Stimulated activated naive CD8-positive, alpha-beta T cell treated with anti-CD3 and anti-CD28 coated beads, Interleukin-15, amount 100 ng/mL, for 72 hours (primary cell): Measurements from ENCODE around the gene WASF3.
A peak's percentile ranks its signal among the peaks of the same experiment; 100 is the strongest.

Experiments
- ATAC-seq: fragments of 150-1000 bp; cut with Tn5 transposase; 2 replicates; pipeline ENCODE4 v1.10.0; 2021; ENCODE audit warnings: mild to moderate bottlenecking, moderate library complexity
- DNase-seq, 2 donors: peaks; one replicate each; pipeline ENCODE4 v3.0.0; 2021 to 2022
- H3K27ac Mint-ChIP-seq, 2 donors: one replicate each; pipeline ENCODE4 v1.8.0; 2022; ENCODE audit warnings: mild to moderate bottlenecking in 2 of 2, mixed read lengths in 2 of 2, moderate library complexity in 2 of 2
- H3K27me3 Mint-ChIP-seq: one replicate; pipeline ENCODE4 v1.8.0; 2022; ENCODE audit warnings: mixed read lengths
- H3K4me1 Mint-ChIP-seq: one replicate; pipeline ENCODE4 v1.8.0; 2022; ENCODE audit warnings: mild to moderate bottlenecking, mixed read lengths
- H3K4me3 Mint-ChIP-seq, 2 donors: one replicate each; pipeline ENCODE4 v1.8.0; 2022; ENCODE audit warnings: mild to moderate bottlenecking in 2 of 2, mixed read lengths in 2 of 2, moderate library complexity in 1 of 2
- H3K9me3 Mint-ChIP-seq, 2 donors: one replicate each; pipeline ENCODE4 v1.8.0; 2022; ENCODE audit warnings: mixed read lengths in 2 of 2

The WASF3 gene, protein sequence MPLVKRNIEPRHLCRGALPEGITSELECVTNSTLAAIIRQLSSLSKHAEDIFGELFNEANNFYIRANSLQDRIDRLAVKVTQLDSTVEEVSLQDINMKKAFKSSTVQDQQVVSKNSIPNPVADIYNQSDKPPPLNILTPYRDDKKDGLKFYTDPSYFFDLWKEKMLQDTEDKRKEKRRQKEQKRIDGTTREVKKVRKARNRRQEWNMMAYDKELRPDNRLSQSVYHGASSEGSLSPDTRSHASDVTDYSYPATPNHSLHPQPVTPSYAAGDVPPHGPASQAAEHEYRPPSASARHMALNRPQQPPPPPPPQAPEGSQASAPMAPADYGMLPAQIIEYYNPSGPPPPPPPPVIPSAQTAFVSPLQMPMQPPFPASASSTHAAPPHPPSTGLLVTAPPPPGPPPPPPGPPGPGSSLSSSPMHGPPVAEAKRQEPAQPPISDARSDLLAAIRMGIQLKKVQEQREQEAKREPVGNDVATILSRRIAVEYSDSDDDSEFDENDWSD

DNA sequence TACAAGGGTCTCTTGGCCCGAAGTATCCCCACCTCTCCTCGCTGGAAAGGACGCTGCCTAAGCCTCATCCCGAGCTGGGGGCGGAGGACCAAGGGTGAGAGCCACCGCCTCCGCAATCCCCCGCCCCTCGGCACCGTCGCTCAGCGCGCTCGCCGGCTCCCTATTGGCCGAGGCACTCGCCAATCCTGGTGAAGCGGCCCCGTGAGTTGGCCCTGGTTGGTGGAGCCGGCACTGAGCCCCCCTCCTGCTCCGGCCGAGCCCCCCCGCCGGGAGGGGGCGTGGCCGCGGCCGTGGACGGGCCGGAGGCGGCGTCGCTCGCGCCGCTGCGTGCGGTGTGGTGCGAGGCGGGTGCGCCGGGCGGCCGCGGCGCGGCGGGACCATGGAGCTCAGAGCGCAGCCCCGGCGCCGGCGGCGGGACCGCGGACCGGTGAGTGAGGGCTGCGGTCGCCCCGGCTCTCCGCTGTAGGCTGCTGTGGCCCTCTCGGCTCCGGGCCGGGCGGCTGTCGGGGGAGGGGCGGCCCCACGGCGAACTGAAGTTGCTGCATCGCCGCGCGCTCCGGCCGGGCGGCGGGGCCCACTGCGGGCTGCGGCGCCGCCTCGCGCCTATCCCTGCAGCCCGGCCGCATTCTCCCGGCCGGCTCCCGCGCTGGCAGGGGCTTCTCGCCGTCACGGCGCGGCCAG, at the start of gene WASF3:
TSS of gene WASF3 (plus strand) at position 291 of the 681 bp plus-strand sequence. CDS start 84,588 bp downstream, outside the sequence.
- Mint-ChIP-seq H3K9me3 (no peaks in the 10 kb centered on the region), H3K27me3 (peaks cover 41% of the 10 kb centered on the region), H3K27ac (no peak within 1 kb of the TSS), H3K4me3 (peak within 1 kb of the TSS; percentile 55 to 57), H3K4me1 (peaks cover 7% of the 10 kb centered on the region)
- DNase-seq: peak; percentile 47 to 68
- ATAC-seq: peak; percentile 95

DNA sequence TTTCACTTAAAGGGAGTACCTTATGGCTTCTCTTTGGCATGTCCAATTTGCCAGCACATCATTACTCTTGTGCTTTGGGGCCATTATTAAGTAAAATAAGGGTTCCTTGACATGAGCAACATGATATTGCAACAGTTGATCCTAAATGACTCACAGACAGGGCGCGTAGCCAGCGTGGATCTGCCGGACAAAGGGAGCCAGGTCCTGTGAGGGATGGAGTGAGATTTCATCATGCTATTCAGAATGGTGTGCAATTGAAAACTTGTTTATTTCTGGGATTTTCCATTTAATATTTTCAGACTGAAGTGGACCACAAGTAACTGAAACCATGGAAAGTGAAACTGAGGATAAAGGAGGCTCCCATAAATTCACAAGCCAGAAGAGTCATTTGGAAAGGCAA, 48.6 kb upstream of the WASF3 start:
- Mint-ChIP-seq H3K27me3 (peaks cover 11% of the 10 kb centered on the region), H3K27ac (no peak overlapping the region), H3K4me3 (no peak overlapping the region), H3K4me1 (no peaks in the 10 kb centered on the region), H3K9me3 (peaks cover 0 to 14% of the 10 kb centered on the region in 2 donors)
- DNase-seq: no peak
- no peak for ATAC-seq

DNA sequence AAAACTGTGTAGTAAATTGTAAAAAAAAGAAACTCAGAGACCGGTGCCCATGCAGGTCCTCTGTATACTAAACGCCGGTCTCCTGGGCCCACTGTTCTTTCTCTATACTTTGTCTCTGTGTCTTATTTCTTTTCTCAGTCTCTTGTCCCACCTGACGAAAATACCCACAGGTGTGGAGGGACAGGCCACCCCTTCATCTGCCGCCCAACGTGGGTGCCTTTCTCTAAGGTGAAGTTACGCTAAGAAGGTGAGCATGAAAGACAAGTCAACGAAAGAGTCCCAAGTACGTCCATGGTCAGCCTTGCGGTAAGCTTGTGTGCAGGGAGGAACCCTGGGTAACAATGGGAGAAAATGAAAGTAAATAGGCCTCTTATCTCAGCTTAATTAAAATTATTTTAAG, 48.0 kb upstream of the WASF3 start:
- no peak overlapping the region for H3K27ac Mint-ChIP-seq
- DNase-seq (no peak), ATAC-seq (no peak)
- H3K4me3 Mint-ChIP-seq: no peak overlapping the region
- peaks cover 0 to 14% of the 10 kb centered on the region in 2 donors for H3K9me3 Mint-ChIP-seq
- no peaks in the 10 kb centered on the region for H3K4me1 Mint-ChIP-seq
- H3K27me3 Mint-ChIP-seq: peaks cover 15% of the 10 kb centered on the region

GRCh38 chr13:26513931-26514330, 43.6 kb upstream of the WASF3 start:
- no peak for ATAC-seq
- Mint-ChIP-seq H3K9me3 (peaks cover 0 to 11% of the 10 kb centered on the region in 2 donors), H3K4me1 (no peaks in the 10 kb centered on the region), H3K4me3 (no peak overlapping the region), H3K27me3 (peaks cover 47% of the 10 kb centered on the region), H3K27ac (no peak overlapping the region)
- DNase-seq: no peak

DNA sequence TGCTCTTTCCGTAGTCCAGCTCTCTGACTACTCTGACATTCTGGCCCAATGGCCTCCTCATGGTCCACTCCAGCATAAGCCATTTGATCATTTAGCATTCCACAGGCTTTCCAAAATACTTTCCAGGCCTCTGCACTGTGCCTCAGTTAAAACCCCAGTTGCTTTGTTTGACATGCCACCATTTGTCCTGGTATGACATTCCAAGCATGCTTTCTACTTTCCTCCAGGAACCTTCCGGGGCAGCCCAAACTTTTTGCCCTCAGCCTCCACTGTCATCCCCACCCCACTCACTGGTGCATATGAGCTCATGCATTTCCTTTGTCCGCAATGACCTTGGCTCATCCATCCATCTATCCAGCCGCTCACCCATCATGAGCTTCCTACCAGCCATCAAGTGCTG, 41.8 kb upstream of the WASF3 start:
- H3K9me3 Mint-ChIP-seq: no peaks in the 10 kb centered on the region
- no peak overlapping the region for H3K27ac Mint-ChIP-seq
- ATAC-seq (no peak), DNase-seq (no peak)
- H3K4me3 Mint-ChIP-seq: no peak overlapping the region
- no peaks in the 10 kb centered on the region for H3K4me1 Mint-ChIP-seq
- H3K27me3 Mint-ChIP-seq: peaks cover 55% of the 10 kb centered on the region

- Mint-ChIP-seq H3K4me1 (no peaks in the 10 kb centered on the region), H3K27ac (no peak overlapping the region), H3K27me3 (peaks cover 56% of the 10 kb centered on the region), H3K4me3 (no peak overlapping the region), H3K9me3 (no peaks in the 10 kb centered on the region)
- no peak for ATAC-seq
- DNase-seq: no peak
Observed at GRCh38 chr13:26517936-26518335, 39.5 kb upstream of the WASF3 start.

DNA sequence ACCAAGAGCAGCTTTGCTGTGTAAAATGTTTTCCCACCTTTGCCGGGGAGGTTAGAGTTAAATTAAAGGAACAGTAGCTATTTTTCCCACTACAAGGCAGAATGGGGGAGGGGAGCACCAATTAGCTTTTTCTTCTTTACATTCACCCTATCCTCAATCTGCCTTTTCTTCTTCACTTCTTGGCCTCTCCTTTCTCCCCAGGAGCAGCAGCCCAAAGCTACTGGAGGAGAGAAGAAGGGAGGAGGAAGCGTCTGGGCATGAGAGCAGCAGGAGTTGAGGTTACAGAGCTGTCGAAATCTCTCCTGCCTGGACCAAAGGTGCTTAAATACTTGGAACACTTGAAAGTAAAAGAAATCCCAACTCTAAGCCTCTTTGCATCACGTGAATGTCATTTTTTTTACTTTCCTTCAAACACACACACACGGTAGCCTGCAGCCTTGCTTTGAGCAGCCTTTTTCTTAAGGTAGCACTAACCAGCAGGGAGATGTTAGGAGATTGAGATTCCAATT, 39.0 kb upstream of the WASF3 start:
- no peaks in the 10 kb centered on the region for H3K4me1 Mint-ChIP-seq
- no peak overlapping the region for H3K4me3 Mint-ChIP-seq
- no peak overlapping the region for H3K27ac Mint-ChIP-seq
- DNase-seq (no peak), ATAC-seq (no peak)
- H3K27me3 Mint-ChIP-seq: peaks cover 56% of the 10 kb centered on the region
- H3K9me3 Mint-ChIP-seq: no peaks in the 10 kb centered on the region

DNA sequence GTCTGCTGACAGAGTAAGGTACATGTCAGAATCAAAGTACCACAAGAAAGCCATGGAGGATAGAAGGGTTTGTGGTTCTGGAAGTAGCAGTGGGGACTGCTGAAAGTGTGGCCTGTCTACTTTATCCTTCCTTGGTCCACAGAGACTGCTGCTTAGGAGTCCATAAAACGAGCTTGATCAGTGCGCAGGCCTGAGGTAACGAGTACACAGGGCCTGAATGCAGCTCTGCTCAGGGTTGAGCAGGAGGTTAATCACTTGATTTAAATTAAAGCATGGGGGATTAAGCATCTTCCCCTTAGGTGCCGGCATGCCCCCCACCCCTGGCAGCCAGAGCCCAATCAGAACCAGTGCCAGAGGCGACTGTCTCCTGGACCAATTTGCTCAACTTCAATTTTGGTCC, 34.9 kb upstream of the WASF3 start:
- ATAC-seq: no peak
- H3K27me3 Mint-ChIP-seq: peaks cover 28% of the 10 kb centered on the region
- H3K4me1 Mint-ChIP-seq: no peaks in the 10 kb centered on the region
- no peaks in the 10 kb centered on the region for H3K9me3 Mint-ChIP-seq
- H3K27ac Mint-ChIP-seq: no peak overlapping the region
- DNase-seq: no peak
- no peak overlapping the region for H3K4me3 Mint-ChIP-seq

DNA sequence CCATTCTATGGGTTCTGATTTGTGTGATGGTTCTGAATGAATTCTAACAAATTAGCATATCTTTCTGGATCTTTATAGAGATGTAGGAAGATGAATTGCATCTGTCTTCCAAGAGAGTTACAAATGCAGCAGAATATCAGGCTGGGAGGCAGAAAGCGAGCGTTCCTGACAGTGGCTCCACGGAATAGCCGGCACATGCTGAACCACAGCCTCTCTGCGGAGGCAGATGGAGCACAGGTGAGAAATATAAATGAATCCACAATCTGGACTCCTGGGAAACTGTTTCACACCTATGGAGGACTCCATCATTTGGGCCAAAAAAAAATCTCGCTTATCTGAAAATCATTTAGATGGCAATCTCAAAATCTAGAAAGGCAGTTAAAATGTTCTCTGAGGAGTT, 34.5 kb upstream of the WASF3 start:
- no peak overlapping the region for H3K4me3 Mint-ChIP-seq
- ATAC-seq (no peak), DNase-seq (no peak)
- H3K27ac Mint-ChIP-seq: no peak overlapping the region
- H3K27me3 Mint-ChIP-seq: peaks cover 27% of the 10 kb centered on the region
- H3K9me3 Mint-ChIP-seq: no peaks in the 10 kb centered on the region
- no peaks in the 10 kb centered on the region for H3K4me1 Mint-ChIP-seq

- H3K4me3 Mint-ChIP-seq: no peak overlapping the region
- H3K9me3 Mint-ChIP-seq: no peaks in the 10 kb centered on the region
- no peak for DNase-seq
- no peak for ATAC-seq
- peaks cover 25% of the 10 kb centered on the region for H3K27me3 Mint-ChIP-seq
- H3K4me1 Mint-ChIP-seq: no peaks in the 10 kb centered on the region
- H3K27ac Mint-ChIP-seq: no peak overlapping the region
Observed at GRCh38 chr13:26525528-26525927, 32.0 kb upstream of the WASF3 start.

DNA sequence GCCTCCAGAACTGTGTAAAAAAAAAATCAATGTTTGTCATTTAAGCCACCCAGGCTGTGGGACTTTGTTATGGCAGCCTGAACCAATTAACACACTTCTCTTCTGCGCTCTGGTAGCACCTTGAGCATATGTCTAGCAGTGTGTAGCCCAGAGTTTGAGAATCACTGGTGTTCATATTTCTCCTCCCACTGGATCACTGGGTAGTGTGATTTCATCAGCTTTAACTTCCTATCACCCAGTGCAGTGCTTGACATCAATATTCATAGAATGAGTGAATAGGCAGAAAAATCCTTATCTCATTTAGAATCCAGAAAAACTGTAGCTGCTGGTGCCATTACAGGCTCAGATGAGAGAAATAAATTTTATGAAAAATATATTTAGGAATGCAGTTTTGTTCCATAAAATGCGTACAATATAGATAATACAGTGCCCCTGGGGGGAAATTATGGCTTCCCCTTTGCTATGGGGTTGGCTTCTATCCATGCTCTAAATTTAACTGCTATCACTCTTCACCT, 30.7 kb upstream of the WASF3 start:
- no peaks in the 10 kb centered on the region for H3K9me3 Mint-ChIP-seq
- ATAC-seq (no peak), DNase-seq (no peak)
- no peak overlapping the region for H3K4me3 Mint-ChIP-seq
- H3K4me1 Mint-ChIP-seq: no peaks in the 10 kb centered on the region
- H3K27me3 Mint-ChIP-seq: peaks cover 30% of the 10 kb centered on the region
- no peak overlapping the region for H3K27ac Mint-ChIP-seq

- DNase-seq: no peak
- H3K27me3 Mint-ChIP-seq: peaks cover 27% of the 10 kb centered on the region
- no peak overlapping the region for H3K27ac Mint-ChIP-seq
- ATAC-seq: no peak
- H3K4me3 Mint-ChIP-seq: no peak overlapping the region
- H3K9me3 Mint-ChIP-seq: no peaks in the 10 kb centered on the region
- H3K4me1 Mint-ChIP-seq: no peaks in the 10 kb centered on the region
Observed at GRCh38 chr13:26528527-26528926, 29.0 kb upstream of the WASF3 start.

GRCh38 chr13:26529441-26529840, 28.0 kb upstream of the WASF3 start:
- H3K4me3 Mint-ChIP-seq: no peak overlapping the region
- H3K27me3 Mint-ChIP-seq: peaks cover 28% of the 10 kb centered on the region
- H3K9me3 Mint-ChIP-seq: no peaks in the 10 kb centered on the region
- H3K4me1 Mint-ChIP-seq: no peaks in the 10 kb centered on the region
- ATAC-seq (no peak), DNase-seq (peak in 1 of 2 donors; percentile 7)
- no peak overlapping the region for H3K27ac Mint-ChIP-seq

- ATAC-seq: no peak
- Mint-ChIP-seq H3K27ac (no peak overlapping the region), H3K27me3 (peaks cover 28% of the 10 kb centered on the region), H3K4me1 (no peaks in the 10 kb centered on the region), H3K9me3 (no peaks in the 10 kb centered on the region), H3K4me3 (no peak overlapping the region)
- DNase-seq: no peak
Observed at GRCh38 chr13:26531742-26532141, 25.7 kb upstream of the WASF3 start.

DNA sequence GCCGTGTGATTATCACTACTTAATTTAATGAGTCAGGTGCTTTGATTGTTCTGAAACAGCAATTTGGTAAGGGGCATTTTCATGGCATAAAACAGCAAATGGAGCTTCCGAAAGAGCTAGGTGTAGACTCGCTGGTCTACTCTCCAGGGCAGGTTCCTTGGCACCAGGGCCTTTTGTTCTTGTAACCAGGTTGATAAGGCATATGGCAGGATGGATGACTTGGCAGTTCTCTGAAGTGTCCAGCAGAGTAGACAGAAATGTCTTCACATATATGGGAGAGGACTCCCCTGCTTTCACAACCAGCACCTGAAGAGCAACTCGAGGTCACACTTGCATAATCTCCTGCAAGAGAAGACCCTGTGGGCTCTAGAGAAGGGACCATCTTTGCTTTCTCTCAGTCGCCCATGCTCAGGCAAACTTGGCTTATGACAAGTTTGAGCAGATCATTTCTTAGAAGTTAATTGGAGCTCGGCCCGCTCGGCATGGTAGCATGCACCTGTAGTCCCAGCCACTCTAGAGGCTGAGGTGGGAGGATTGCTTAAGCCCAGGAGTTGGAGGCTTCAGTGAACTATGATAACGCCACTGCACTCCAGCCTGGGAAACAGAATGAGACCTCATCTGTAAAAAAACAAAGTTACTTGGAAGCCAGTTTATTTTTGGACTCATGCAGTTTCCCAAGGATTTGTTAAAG, 23.3 kb upstream of the WASF3 start:
- H3K9me3 Mint-ChIP-seq: no peaks in the 10 kb centered on the region
- ATAC-seq (no peak), DNase-seq (no peak)
- no peaks in the 10 kb centered on the region for H3K4me1 Mint-ChIP-seq
- H3K4me3 Mint-ChIP-seq: no peak overlapping the region
- H3K27me3 Mint-ChIP-seq: peaks cover 30% of the 10 kb centered on the region
- H3K27ac Mint-ChIP-seq: no peak overlapping the region
